ENCODE data around the gene MINAR2. TPM values are rescaled to one million over a fixed set of nuclear protein-coding genes. Genes with fewer than 3 reads are reported as not detected.

MINAR2 gene
- total RNA-seq: not detected

DNA sequence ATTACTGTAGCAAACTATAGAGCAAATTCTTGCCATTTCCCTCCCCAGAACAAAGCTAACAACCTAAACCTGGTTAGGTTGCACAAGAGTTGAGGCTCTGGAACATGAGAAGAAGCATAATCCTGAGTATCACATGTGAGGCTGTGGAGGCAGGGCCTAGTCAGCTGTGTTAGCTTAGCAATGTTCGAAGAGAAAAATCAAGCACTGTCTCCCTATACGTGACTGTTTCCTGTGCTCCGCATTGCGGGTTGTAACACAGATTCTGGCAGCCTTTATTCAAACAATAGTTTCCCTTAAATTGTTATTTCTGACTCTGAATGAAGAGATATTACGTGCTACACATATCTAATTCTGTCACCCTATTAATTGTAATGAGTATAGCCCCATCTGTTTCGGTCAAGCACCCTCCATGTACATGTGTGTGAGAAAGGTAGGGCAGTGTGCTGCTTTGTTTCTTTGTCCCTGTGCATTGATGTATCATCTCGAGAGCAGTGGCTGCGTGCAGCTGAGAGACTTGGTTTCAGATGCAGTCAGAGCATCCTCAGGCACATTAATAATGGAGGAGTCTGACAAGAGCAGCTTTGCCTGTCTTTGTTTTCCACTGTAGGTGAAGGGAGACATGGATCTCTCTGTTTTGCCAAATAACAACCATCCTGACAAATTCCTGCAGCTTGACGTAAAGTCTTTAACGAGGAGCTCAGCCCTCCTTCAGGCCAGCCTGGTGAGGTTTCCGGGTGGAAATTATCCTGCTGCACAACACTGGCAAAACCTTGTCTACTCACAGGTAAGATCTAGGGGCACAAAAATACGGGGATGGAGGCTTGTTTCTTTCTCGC, at the start of gene MINAR2:
Gene MINAR2, plus strand, starts transcription at position 523 of the 836 bp plus-strand sequence. Its CDS starts 97 bp downstream, at position 620.
- H3K4me1 ChIP-seq: no peaks in the 10 kb centered on the region
- no peak within 1 kb of the TSS for H3K4me3 ChIP-seq
- WGBS, 2 donors (ENCODE audit: low coverage in 1 of 2): 81 to 83% methylated on average over 8 to 13 of the region's 13 CpGs
- H3K9me3 ChIP-seq: no peaks in the 10 kb centered on the region
- no peaks in the 10 kb centered on the region for H3K27me3 ChIP-seq
- intact Hi-C loops (cut with DNase I; ENCODE audit: low total_unique reads): no loop called here
- TF ChIP-seq, protein P1, sequence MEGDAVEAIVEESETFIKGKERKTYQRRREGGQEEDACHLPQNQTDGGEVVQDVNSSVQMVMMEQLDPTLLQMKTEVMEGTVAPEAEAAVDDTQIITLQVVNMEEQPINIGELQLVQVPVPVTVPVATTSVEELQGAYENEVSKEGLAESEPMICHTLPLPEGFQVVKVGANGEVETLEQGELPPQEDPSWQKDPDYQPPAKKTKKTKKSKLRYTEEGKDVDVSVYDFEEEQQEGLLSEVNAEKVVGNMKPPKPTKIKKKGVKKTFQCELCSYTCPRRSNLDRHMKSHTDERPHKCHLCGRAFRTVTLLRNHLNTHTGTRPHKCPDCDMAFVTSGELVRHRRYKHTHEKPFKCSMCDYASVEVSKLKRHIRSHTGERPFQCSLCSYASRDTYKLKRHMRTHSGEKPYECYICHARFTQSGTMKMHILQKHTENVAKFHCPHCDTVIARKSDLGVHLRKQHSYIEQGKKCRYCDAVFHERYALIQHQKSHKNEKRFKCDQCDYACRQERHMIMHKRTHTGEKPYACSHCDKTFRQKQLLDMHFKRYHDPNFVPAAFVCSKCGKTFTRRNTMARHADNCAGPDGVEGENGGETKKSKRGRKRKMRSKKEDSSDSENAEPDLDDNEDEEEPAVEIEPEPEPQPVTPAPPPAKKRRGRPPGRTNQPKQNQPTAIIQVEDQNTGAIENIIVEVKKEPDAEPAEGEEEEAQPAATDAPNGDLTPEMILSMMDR (IDR thresholded peaks at IDR 0.05): no peak
- TF ChIP-seq POLR2AphosphoS5 (IDR thresholded peaks at IDR 0.05) (no peak), EP300 (IDR thresholded peaks at IDR 0.05; ENCODE audit: low read depth) (no peak), POLR2A (IDR thresholded peaks at IDR 0.05) (no peak)
- H3K36me3 ChIP-seq: no peaks in the 10 kb centered on the region
- in situ Hi-C loops (cut with MboI; ENCODE audit: low pct_ligation_motif_present in 1 of 4, low pct_unique_long_range_greater_than_20kb in 1 of 4, low sequenced_read_pairs in 3 of 4): no loop called here
- H3K27ac ChIP-seq: no peak within 1 kb of the TSS
- DNase-seq: no peak

GRCh38 chr5:129698661-129699060, 49.2 kb upstream of the MINAR2 start:
- no peaks in the 10 kb centered on the region for H3K36me3 ChIP-seq
- intact Hi-C loops (cut with DNase I; ENCODE audit: low total_unique reads): no loop called here
- no peak for TF ChIP-seq EP300 (IDR thresholded peaks at IDR 0.05; ENCODE audit: low read depth)
- no peak for TF ChIP-seq POLR2AphosphoS5 (IDR thresholded peaks at IDR 0.05)
- no peak for TF ChIP-seq POLR2A (IDR thresholded peaks at IDR 0.05)
- H3K27me3 ChIP-seq: no peaks in the 10 kb centered on the region
- H3K4me1 ChIP-seq: peaks cover 0 to 10% (median 0%) of the 10 kb centered on the region in 4 donors
- no peak overlapping the region for H3K27ac ChIP-seq
- no peak overlapping the region for H3K4me3 ChIP-seq
- in situ Hi-C loops (cut with MboI; ENCODE audit: low pct_ligation_motif_present in 1 of 4, low pct_unique_long_range_greater_than_20kb in 1 of 4, low sequenced_read_pairs in 3 of 4): no loop called here
- no peak for DNase-seq
- no peaks in the 10 kb centered on the region for H3K9me3 ChIP-seq

DNA sequence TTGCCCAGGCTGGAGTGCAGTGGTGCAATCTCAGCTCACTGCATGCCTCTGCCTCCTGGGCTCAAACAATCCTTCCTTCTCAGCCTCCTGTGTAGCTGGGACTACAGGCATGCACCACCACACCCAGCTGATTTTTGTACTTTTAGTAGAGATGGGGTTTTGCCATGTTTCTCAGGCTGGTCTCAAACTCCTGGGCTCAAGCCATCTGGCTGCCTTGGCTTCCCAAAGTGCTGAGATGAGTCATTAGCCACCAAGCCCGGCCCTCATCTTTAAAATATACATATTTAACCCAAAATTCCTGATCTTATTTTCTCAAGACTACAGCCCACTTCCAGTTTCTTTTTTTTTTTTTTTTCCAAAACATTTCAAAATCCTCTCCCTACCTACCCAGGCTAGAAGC, 31.7 kb upstream of the MINAR2 start:
- no peaks in the 10 kb centered on the region for H3K27me3 ChIP-seq
- no peak overlapping the region for H3K4me3 ChIP-seq
- in situ Hi-C loops (cut with MboI; ENCODE audit: low pct_ligation_motif_present in 1 of 4, low pct_unique_long_range_greater_than_20kb in 1 of 4, low sequenced_read_pairs in 3 of 4) (no loop called here), intact Hi-C loops (cut with DNase I; ENCODE audit: low total_unique reads) (no loop called here)
- no peaks in the 10 kb centered on the region for H3K36me3 ChIP-seq
- WGBS, 2 donors (ENCODE audit: low coverage in 1 of 2): 33 to 50% methylated on average over 1 of the region's 1 CpG
- TF ChIP-seq, protein P1 (IDR thresholded peaks at IDR 0.05): no peak
- TF ChIP-seq EP300 (IDR thresholded peaks at IDR 0.05; ENCODE audit: low read depth) (no peak), POLR2A (IDR thresholded peaks at IDR 0.05) (no peak), POLR2AphosphoS5 (IDR thresholded peaks at IDR 0.05) (no peak)
- H3K4me1 ChIP-seq: no peaks in the 10 kb centered on the region
- H3K27ac ChIP-seq: no peak overlapping the region
- DNase-seq: no peak
- no peaks in the 10 kb centered on the region for H3K9me3 ChIP-seq

DNA sequence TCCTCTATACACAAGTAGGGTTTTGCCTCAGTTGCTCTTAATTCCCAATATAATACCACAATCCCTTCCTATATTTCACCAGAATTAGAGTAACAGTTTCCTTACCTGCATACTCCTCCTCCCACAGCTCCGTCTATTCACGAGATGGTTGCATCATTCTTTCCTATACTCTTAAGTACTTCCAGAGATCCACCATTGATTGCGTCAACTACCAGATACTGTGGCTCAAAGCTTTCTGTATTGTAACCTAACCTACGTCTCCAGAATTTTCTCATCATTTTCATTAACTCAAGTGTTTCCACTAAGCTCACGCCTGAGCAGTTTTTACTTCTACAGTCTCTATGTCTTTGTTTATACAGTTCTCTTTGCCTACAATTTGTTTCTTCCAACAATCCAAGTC, 31.2 kb upstream of the MINAR2 start:
- DNase-seq: no peak
- Histone ChIP-seq H3K4me3 (no peak overlapping the region), H3K36me3 (no peaks in the 10 kb centered on the region), H3K4me1 (no peaks in the 10 kb centered on the region), H3K27ac (no peak overlapping the region), H3K9me3 (no peaks in the 10 kb centered on the region), H3K27me3 (no peaks in the 10 kb centered on the region)
- 74 to 77% methylated on average over 5 of the region's 5 CpGs for WGBS, 2 donors (ENCODE audit: low coverage in 1 of 2)
- TF ChIP-seq EP300 (IDR thresholded peaks at IDR 0.05; ENCODE audit: low read depth) (no peak), POLR2AphosphoS5 (IDR thresholded peaks at IDR 0.05) (no peak), POLR2A (IDR thresholded peaks at IDR 0.05) (no peak)
- TF ChIP-seq, protein P1 (IDR thresholded peaks at IDR 0.05): no peak
- intact Hi-C loops (cut with DNase I; ENCODE audit: low total_unique reads) (no loop called here), in situ Hi-C loops (cut with MboI; ENCODE audit: low pct_ligation_motif_present in 1 of 4, low pct_unique_long_range_greater_than_20kb in 1 of 4, low sequenced_read_pairs in 3 of 4) (no loop called here)
